Activated naive CD4-positive, alpha-beta T cell treated with Interleukin-2 at 50 U/mL for 16 hours (primary cell): ENCODE data around the gene COL5A1.

Experiments used
- DNase-seq: peaks from one replicate; pipeline ENCODE4 v3.0.0-alpha.2; 2020

Gene COL5A1

DNA sequence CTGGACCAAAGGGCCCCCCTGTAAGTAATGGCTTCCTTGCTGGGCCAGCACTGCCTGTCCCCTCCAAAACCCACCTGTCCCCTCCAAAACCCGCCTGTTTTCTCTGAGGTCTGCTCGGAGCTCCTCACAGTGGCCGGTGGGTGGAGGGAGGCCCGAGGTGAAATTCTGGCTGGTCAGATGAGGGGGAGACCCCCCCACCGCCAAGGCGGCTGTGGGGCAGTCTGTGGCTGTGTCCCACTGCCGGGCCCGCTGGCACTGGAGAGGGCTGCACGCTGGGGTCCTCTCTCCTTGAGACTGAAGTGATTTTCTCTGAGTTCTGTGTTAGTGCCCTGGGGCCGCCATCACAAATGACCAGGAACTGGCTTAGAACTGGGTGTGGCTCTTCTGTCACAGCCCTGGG, 155.3 kb downstream of the COL5A1 start:
- no peak for DNase-seq

DNA sequence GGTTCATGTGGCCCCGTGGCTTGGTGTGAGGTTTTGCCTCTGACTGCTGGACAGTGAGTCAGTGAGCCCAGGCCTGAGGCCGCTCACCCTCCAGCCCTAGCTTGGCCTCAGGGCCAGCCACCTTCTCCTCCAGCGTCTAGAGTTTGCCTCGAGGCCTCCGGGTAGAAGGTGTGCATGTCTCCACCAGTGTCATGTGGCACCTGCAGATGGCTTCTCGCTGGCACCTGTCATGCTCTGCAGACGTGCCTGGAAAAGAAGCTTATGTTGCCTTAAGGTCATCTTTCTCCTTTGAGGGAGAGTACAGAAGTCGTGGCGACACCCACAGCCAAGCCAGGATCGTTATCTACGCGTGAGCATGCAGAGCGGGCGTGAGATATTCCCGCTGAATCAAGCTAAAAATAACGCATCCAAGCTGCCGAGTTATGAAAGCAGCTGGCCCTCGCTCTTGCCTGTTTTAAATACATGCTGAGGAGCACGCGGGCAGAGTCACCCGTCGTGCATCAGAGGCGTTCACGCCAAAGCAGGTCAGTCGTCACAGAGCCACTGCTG, 159.3 kb downstream of the COL5A1 start:
- DNase-seq = no peak

DNA sequence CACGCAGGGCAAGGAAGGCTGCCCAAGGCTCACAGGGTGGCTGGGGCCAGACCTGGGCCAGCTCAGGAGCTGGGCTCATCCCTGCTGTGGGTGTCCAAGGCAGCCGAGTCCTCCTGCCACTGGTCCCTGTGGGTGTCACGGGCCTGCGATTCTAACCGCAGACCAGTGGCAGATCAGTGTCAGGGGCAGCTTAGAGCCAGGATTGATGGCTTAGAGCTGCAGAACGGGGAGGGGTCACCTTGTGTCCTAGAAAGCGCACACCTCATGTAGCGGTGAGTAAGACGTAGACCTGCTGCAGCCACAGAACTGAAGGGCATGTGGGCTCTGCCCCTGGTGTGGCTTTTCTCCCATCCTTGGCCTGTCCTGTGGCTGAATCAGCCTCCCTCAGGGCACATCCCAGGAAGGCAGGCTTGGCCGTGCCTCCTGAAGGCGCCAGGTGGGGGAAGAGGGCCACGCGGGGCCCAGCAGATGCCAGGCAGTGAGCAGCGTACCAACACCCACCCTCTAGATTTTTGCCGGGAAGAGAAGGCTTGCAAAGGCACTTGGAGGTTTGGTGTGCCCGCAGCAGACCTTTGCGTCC, 160.7 kb downstream of the COL5A1 start:
- no peak for DNase-seq

DNA sequence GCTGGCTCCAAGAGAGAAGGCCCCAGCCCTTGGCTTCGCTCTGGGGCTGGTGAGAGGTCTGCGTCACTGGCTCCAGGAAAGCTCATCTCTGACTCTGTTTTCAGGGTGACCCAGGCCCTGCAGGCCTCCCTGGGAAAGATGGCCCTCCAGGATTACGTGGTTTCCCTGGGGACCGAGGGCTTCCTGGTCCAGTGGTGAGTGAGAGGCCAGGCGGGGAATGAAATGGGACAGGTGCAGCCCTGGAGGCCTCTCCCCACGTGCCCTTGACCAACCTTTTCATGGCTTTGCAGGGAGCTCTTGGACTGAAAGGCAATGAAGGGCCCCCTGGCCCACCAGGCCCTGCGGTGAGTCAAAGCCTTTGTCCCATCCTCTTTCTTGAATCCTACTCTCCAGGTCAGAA, 163.3 kb downstream of the COL5A1 start:
- DNase-seq = no peak

DNA sequence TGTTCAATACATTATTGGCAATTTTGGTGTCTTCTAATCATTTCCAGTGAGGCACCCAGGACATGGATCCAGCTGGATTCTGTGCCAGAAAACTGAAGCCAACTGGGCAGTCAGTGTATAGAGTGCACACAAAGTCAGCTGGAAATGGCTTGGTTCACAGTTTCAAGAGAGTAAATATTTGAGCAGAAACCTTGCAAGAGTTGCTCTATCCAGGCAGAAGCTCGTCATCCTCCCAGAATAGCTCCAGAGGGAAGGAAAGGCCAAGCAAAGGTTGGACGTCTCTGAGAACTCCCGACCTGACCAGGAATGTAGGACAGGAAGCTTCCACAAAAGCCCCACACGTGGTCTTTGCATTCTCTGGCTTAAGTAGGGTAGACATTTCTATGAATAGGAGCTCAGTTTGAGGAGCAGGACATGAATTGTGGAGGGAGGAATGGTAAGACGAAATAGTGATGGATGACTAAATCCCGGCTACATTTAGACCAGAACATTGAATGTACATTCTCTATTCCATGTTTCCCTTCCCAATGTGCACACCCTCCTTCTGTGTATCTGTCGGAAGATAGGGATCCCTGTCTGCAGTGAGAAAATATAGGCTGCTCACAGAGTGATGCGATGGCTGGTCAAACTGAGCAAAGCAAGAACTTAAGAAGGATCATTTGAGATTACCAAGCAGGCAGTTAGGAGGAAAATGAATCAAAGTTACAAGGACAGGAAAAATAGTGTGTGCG, 166.3 kb downstream of the COL5A1 start:
- DNase-seq = no peak

DNA sequence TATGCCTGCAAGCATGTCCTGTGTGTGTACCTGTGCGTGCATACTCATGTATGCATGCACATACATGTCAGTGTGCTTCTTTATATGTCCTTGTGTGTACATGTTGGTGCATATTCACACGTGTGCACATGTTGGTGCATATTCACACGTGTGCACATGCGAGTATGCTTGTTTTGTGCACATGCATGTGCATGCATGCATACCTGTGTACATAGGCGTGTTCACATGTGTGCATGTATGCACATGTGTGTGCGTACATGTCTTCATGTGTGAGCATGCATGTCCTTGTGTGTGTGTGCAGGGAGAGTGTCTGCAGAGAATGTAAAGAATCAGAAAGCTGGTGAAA, 166.8 kb downstream of the COL5A1 start:
- no peak for DNase-seq

DNA sequence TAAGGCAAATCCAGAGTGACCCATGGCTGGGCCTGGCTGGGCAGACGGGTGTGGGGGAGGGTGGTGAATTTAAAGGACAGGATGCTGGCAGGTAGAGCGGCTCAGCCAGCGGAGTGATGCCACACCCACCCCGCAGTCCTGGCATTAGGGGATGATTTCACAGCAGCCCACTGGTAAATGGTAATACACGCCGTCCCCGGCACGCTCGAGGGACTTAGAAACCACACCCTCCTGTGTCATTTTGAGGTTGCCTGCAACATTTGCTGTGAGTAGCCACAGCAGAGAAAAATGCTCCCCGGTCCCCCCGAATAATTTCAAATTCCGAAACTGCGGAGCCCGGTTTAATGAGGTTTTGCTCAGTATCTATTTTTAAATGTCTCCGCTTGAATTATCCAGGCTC, 167.7 kb downstream of the COL5A1 start:
- no peak for DNase-seq

DNA sequence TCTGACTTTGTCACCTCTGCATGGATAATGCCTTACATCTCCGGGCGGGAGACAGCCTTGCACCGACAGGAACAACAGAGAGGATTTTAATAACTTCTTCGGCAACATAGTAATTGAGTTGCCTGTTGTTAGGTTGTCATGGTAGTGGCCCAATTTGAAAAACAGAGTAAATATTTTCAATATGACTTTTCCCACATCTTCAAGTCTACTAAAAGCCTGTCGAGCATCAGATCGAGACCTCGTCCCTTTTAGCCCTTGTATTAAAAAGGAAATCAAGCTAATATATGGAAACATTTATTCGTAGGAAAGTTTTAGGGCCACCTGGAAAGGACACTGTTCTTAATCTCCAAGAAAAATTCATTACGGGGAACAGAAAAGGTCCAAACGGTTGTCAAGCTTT, 168.2 kb downstream of the COL5A1 start:
- no peak for DNase-seq

DNA sequence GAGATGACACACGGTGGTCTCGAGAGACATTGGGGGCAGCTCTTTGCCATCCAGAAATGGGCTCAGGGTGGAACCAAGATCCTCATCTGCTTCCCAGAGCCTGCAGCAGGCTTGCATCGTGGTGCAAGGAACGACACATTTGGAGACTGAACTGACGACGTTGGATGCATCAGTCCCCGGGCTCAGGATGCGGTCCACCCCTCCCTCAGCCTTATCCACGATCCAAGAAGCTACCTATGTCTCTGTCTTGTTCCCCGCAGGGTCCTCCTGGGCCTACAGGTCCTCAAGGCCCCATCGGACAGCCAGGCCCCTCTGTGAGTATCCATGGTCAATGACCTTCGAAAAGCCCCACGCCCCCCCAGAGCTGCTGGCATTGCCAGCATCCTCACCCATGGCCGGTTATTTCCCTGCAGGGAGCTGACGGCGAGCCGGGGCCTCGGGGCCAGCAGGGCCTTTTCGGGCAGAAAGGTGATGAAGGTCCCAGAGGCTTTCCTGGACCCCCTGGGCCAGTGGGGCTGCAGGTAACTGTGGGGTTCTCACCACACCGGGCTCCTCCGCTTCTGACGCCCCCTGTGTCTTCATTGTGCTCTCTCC, 169.6 kb downstream of the COL5A1 start:
- no peak for DNase-seq

DNA sequence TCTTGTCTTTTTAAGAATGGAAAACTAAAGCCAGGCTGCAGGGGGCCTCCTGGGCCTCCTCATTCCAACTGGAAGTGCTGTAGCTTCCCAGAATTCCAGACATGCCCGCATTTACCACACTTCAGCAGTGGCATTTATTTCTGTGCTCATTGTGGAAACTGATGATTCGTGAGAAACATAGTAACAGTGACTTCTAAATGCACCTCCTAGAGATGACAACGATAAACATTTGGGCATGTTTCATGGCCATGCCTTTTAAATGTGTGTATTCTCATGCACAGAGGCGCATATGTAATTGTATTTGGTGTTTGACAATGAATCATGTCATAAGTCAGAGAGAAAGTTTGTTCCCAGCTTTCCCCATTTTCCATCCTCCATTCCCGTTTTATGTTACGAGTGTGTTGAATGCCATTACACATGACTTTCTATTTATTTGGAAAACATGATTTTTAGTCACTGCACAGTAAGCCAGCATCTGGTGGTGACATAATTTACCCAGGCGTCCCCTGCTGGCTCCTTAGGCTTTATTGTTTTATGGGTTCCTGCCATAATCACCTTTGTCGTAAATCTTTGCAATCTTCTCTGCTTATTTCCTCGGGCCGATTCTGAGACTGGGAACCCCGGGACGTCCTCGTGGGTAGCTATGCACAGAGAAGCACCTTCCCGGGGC, 170.2 kb downstream of the COL5A1 start:
- no peak for DNase-seq

DNA sequence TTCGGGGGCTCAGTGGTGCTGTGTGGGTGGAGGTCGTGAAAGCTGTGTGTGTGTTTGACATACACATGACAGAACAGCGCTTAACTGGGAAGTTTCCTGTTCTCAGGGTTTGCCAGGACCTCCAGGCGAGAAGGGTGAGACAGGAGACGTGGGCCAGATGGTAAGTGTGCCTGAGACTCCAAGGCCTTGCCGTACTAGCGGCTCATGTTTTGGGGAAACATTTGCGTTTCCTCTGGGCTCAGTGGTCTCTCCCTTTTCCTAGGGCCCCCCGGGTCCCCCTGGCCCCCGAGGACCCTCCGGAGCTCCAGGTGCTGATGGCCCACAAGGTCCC, 170.7 kb downstream of the COL5A1 start:
- no peak for DNase-seq

DNA sequence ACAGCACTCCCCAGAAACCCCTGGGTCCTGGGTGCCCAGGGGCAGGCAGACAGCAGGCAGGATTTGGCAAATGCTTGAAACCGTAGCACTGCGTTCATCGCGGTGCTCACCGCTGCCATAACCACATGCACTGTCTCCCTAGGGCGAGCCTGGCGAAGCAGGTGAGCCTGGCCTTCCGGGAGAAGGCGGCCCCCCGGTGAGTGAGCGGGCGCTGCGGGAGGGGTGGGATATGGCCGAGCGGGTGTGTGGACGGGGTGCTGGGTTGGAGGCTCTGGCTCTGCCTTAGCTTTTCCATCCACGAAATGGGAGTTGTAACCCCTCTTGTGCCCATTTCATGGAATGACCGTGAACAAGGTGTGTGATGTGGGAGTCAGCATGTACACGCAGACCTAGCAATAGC, 172.2 kb downstream of the COL5A1 start:
- no peak for DNase-seq

DNA sequence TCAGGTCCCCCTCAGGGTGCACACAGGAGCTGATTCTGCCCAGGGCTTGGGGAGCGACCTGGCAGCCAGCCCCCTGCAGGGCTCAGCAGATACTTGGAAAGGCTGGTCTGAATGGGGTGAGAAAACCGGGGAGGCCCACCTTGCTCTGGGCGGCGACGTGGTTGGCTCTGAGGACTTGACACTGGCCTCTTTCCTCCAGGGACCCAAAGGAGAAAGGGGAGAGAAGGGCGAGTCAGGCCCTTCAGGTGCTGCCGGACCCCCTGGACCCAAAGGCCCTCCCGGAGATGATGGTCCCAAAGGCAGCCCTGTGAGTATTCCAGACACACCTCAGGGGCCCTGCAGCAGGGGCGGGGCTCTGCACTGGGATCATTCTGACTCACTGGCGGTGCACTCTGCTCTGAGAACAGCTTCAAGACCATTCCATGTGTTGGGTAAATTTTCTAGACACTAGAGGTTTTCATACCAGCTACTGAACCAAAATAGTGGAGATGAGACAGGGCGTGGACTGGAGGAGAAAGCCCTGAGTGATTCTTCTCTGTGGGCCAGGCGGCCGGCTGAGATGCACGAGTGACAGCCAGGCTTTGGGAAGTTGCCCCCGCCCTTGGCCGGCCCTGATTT, 173.1 kb downstream of the COL5A1 start:
- DNase-seq = no peak

DNA sequence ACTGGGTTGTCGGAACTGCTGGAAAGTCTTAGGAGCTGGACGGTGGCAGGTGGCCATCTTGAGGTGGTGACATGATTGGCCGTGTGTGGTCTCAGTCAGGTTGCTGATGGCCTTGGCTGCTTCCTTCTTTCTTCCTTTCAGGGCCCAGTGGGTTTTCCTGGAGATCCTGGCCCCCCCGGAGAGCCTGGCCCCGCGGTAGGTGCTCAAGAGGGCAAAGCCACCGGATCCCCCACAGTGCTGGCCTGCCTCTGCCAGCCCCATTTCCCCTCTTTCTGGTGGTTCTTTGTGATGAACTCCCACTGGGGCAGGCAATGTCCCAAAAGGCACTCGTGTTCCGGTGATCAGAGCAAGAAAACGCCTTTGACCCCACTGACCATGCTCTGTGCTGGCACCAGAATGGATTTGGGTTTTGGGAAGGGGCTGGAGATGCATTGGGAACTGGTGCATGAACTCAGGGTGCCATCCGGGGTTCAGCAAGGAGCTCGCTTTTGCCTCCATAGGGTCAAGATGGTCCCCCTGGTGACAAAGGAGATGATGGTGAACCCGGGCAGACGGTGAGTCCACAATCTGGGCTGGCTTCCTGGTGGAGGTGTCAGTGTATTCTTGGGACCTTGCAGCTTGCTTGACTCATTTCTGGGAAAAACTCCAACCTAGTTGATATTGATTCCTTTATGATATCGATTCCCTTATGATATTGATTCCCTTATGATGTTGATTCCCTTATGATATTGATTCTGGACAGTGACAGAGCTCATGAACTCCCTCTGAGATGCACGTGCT, 174.0 kb downstream of the COL5A1 start:
- DNase-seq = no peak

DNA sequence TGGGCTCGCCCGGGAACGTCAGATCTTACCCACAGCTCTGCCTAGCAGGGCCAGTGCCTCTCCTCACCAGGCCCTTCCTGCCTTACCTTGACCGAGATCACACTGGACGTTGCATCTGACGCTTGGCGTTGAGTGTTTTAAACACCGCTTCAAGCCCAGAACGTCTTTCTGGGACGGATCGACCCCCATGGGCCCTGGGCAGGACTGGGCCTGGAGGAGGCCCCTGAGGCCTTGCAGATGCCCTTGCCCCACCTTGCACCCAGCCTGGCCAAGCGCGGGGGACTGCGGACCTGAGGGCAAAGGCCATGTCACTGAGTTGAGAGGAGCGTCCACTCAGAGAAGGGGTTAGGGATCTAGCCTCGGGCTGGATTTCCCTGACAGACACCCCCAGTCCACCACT, 174.7 kb downstream of the COL5A1 start:
- DNase-seq = no peak

DNA sequence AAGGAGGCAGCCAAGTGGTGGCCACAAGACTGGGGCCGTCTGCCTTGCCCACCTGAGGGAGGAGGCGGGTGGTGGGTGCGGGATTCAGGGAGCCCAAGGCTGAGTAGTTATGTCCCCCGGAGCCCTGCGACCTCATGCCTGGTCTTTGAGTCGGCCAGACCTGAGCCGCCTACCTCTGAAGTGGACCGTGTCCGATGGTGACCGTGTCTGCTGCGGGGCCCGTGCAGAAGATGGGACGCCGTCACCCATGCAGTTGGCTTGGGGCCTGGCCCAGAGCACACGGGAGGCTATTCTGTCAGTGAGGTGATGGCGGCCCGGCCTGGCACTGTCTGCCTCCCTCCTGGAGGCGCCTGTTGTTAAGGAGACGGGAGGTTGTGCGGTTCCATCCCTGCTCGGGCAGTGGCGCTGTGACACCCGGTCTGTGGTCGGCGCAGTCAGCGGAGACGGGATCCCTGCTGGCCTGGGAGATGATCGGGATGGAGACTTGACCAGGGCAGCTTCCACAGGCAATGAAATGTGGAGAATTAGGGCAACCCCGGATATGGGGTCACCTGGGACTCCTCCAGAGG, 176.5 kb downstream of the COL5A1 start:
- DNase-seq = no peak

DNA sequence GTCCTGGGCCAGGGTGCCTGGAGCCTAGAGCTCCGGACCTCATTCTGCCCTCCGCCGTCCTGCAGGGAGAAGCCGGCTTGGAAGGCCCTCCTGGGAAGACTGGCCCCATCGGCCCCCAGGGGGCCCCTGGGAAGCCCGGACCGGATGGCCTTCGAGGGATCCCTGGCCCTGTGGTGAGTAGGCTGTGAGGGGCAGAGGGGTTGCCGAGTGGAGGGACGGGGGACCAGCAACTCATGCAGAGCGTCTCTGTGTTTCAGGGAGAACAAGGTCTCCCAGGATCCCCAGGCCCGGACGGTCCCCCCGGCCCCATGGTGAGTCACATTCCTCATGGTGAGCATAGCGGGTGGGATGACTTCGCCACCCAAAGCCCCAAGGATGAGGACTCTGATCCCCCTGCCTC, 177.0 kb downstream of the COL5A1 start:
- no peak for DNase-seq

DNA sequence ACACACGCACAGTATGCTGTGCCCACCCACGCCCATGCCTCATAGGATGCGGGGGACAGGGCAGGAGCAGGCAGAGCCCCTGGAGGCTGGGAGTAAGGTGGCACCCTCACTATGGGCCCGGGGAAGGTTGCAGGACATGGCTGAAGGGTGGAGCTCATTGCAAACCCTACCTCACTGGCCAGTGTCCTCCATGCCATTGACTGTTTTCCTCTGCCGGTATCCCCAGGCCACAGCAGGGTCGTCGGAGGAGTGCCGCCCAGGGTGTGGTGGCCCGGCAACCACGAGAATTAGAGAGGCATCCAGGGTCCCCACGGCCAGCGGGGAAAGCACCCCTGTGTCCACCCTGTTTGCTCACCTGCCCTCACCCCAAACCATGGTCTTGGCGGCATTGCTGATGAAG, 179.3 kb downstream of the COL5A1 start:
- no peak for DNase-seq

DNA sequence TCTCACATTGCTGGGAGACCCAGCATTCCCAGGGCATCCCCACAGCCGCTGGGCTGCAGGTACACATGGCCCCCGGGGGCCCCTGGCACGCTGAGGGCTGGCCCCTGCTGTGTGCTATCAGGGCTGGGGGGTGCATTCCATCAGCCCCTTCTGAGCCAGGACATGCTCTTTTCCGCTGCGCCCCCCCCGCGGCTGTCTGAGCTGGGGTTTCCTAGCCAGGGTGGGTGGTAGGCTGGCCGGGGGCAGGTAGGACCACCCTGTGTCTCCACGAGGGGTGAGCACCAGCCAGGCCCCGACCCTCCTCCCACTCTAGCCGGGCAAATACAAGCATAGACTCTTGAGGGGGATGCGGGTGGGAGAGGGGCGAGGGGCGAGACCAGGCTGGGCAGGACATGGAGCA, 180.9 kb downstream of the COL5A1 start:
- no peak for DNase-seq

DNA sequence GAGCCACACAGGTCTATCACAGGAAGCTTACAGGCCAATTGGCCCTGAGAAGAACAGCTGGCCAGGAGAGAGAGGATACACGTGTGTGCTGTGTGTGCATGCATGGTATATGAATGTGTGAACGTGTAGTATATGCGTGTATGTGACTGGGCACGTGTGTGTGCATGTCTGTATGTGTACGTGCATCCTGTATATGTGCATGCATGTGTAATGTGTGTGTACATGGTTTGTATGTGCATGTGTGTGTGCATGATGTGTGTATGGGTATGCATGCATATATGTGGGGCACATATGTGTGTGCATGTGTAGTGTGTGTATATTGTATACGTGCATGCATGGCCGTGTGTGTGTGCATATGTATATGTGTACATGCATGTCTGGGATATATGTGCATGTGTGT, 182.0 kb downstream of the COL5A1 start:
- no peak for DNase-seq

DNA sequence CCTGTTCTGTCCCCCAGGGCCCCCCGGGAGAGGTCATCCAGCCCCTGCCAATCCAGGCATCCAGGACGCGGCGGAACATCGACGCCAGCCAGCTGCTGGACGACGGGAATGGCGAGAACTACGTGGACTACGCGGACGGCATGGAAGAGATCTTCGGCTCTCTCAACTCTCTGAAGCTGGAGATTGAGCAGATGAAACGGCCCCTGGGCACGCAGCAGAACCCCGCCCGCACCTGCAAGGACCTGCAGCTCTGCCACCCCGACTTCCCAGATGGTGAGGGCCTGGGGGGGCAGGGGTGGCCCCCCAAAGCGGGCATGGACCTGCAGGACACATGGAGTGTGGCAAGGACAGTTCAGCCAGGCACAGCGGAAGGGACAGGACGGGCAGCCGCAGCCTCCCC, 183.0 kb downstream of the COL5A1 start:
- DNase-seq = no peak

DNA sequence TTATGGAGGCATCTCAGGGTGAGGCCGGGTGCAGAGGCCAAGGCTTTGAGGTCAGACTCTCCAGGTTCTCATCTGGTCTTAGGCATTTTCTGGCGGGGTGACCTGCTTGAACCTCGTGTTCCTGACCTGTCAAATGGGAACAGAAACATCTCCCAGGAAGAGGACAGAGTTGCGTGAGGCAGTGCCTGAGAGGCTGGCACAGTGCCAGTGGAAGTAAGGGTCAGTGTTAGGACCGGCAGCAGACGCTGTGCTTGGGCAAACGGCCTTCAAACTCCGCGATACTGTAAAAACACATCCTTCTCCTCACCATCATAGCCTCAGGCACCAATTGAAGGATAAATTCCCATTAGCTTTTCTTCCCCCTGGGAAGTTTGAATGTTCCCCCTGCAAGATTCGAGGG, 183.4 kb downstream of the COL5A1 start:
- DNase-seq = no peak
